Retinal pigment epithelial cell (primary cell): Measurements from ENCODE around the gene MC1R.
"Not testable (repeated sequence)": the region's sequence is repeated elsewhere in the genome, so short reads cannot be mapped to it uniquely, and the experiment has no call there.

Experiments
- DNase-seq: peaks from one replicate; pipeline ENCODE4 v3.0.0-alpha.2; 2010; ENCODE audit warnings: low read depth
- H3K4me3 ChIP-seq: 2 replicates; pipeline ENCODE4 v1.5.1; 2011; ENCODE audit warnings: mild to moderate bottlenecking, low read length, control low read depth, moderate library complexity
- CTCF ChIP-seq: conservative IDR thresholded peaks from 2 replicates; pipeline ENCODE4 v1.5.1; 2011; ENCODE audit warnings: low read depth, low read length, control low read depth, inconsistent platforms

The MC1R gene

GRCh38 chr16:89931964-89932363, 13.3 kb downstream of the MC1R start:
- DNase-seq, result no peak
- no peak for TF ChIP-seq CTCF
- no peak overlapping the region for H3K4me3 ChIP-seq

GRCh38 chr16:89934019-89934418, 15.4 kb downstream of the MC1R start:
- H3K4me3 ChIP-seq, DNase-seq: not testable (repeated sequence)

- H3K4me3 ChIP-seq, result no peak overlapping the region
- no peak for DNase-seq
- no peak for TF ChIP-seq CTCF
These were observed 16.2 kb downstream of the MC1R start for GRCh38 chr16:89934611-89935553.

- not testable (repeated sequence) for H3K4me3 ChIP-seq, DNase-seq
These were observed 17.0 kb downstream of the MC1R start for GRCh38 chr16:89935620-89936019.

- no peak for DNase-seq
- no peak for TF ChIP-seq CTCF
- H3K4me3 ChIP-seq, result no peak overlapping the region
These were observed 17.4 kb downstream of the MC1R start for GRCh38 chr16:89936034-89936433.

- H3K4me3 ChIP-seq, result no peak overlapping the region
- no peak for DNase-seq
- no peak for TF ChIP-seq CTCF
These were observed 17.8 kb downstream of the MC1R start for GRCh38 chr16:89936508-89936907.

- H3K4me3 ChIP-seq, result no peak overlapping the region
- no peak for TF ChIP-seq CTCF
- no peak for DNase-seq
These were observed 18.3 kb downstream of the MC1R start for GRCh38 chr16:89936981-89937380.

GRCh38 chr16:89938175-89938885, 19.7 kb downstream of the MC1R start:
- DNase-seq, result no peak
- H3K4me3 ChIP-seq, result no peak overlapping the region

More at GRCh38 chr16:89938175-89938885, 19.7 kb downstream of the MC1R start:
- no peak for TF ChIP-seq CTCF
